Transverse colon (tissue), 4 donors: ENCODE measurements around the gene CSGALNACT2. TPM values are rescaled to one million over a fixed set of nuclear protein-coding genes. Genes with fewer than 3 reads are reported as not detected.

Experiments used
- DNase-seq: peaks from one replicate; pipeline ENCODE4 v3.0.0-alpha.2; 2019
- H3K27ac ChIP-seq, 4 donors: fragments of 200-600 bp; sonication (generic); 2 replicates each; pipeline ENCODE4 v1.5.1; 2016 to 2018; ENCODE audit warnings: inconsistent platforms in 4 of 4
- H3K27me3 ChIP-seq: fragments of 200-600 bp; sonication (generic); 2 replicates; pipeline ENCODE4 v1.5.1; 2017; ENCODE audit warnings: inconsistent platforms
- H3K36me3 ChIP-seq, 4 donors: fragments of 200-600 bp; sonication (generic); 2 replicates each; pipeline ENCODE4 v1.5.1; 2017 to 2019; ENCODE audit warnings: inconsistent platforms in 4 of 4
- H3K4me1 ChIP-seq, 4 donors: fragments of 200-600 bp; sonication (generic); 2 replicates each; pipeline ENCODE4 v1.5.1; 2017 to 2020; ENCODE audit warnings: inconsistent platforms in 4 of 4
- H3K4me3 ChIP-seq, 4 donors: fragments of 200-600 bp; sonication (generic); 1 replicate in 1 of 4; 2 replicates in 3 of 4; pipeline versions ENCODE4 v1.5.1 to v1.6.1; 2017 to 2019; ENCODE audit warnings: inconsistent platforms in 4 of 4
- H3K9me3 ChIP-seq, 2 donors: fragments of 200-600 bp; sonication (generic); 2 replicates each; pipeline ENCODE4 v1.5.1; 2017 to 2019; ENCODE audit warnings: inconsistent platforms in 2 of 2
- EP300 ChIP-seq: sonication (generic); formaldehyde crosslinking; IDR thresholded peaks from one replicate; pipeline ENCODE4 v1.6.1; 2017; ENCODE audit warnings: antibody characterized with exemption, low read depth
- POLR2A ChIP-seq: fragments of 450-650 bp; IDR thresholded peaks from one replicate; pipeline ENCODE4 v1.6.1; 2016; ENCODE audit warnings: antibody characterized with exemption, mild to moderate bottlenecking, moderate library complexity
- POLR2AphosphoS5 ChIP-seq, 3 donors: sonication (generic); formaldehyde crosslinking; IDR thresholded peaks; one replicate each; pipeline ENCODE4 v1.6.1; 2016; ENCODE audit warnings: antibody characterized with exemption in 3 of 3
- WGBS, 2 donors: methylation state at CpG; one replicate each; pipeline ENCODE4 v1.1.5; 2018; ENCODE audit warnings: low coverage in 1 of 2; 5-methylcytosine and 5-hydroxymethylcytosine counted together
- in situ Hi-C, 4 donors: fragments of 200-750 bp; cut with MboI; loops; one replicate each; pipeline versions ENCODE4 v1.15.0 to v1.15.1; 2017; ENCODE audit warnings: low sequenced_read_pairs in 3 of 4, low pct_ligation_motif_present in 1 of 4, low pct_unique_long_range_greater_than_20kb in 1 of 4
- intact Hi-C: fragments of 100-400 bp; cut with DNase I; formaldehyde crosslinking; loops from one replicate; pipeline ENCODE4 v1.15.1; 2023; ENCODE audit warnings: low total_unique reads
- total RNA-seq, 4 donors: library from RNA; depleted of rRNA; stranded (reverse); fragments of >200 nt; gene quantifications; one replicate each; pipeline ENCODE4 v1.1.0, GENCODE V29; 2016
- TF ChIP-seq, protein P1 (sequence below), 5 experiments: fragments of 200-600 bp in 3 of 5; fragments of 450-650 bp in 2 of 5; sonication (generic) in 3 of 5; IDR thresholded peaks; 1 replicate in 2 of 5; 2 replicates in 3 of 5; pipeline ENCODE4 v1.5.1; 2016 to 2017; ENCODE audit warnings: antibody characterized with exemption in 5 of 5, inconsistent platforms in 3 of 5, mild to moderate bottlenecking in 2 of 5, moderate library complexity in 1 of 5

Gene CSGALNACT2
- total RNA-seq, 4 donors from 2014 or later: 4.1 to 15.5 (median 10.9) TPM

- no peaks in the 10 kb centered on the region for H3K36me3 ChIP-seq
- no peak overlapping the region for H3K27ac ChIP-seq
- H3K9me3 ChIP-seq: no peaks in the 10 kb centered on the region
- no peak overlapping the region for H3K4me3 ChIP-seq
- H3K4me1 ChIP-seq: no peaks in the 10 kb centered on the region
- TF ChIP-seq POLR2AphosphoS5 (IDR thresholded peaks at IDR 0.05): no peak
- 79% methylated on average over 12 of the region's 13 CpGs; no CpG with 5 or more reads in 1 of the 2 donors for WGBS, 2 donors
- in situ Hi-C loops (no loop called here), intact Hi-C loops (no loop called here)
- no peaks in the 10 kb centered on the region for H3K27me3 ChIP-seq
- no peak for DNase-seq
These were observed 73.9 kb downstream of the CSGALNACT2 start for GRCh38 chr10:43212043-43212721.

DNA sequence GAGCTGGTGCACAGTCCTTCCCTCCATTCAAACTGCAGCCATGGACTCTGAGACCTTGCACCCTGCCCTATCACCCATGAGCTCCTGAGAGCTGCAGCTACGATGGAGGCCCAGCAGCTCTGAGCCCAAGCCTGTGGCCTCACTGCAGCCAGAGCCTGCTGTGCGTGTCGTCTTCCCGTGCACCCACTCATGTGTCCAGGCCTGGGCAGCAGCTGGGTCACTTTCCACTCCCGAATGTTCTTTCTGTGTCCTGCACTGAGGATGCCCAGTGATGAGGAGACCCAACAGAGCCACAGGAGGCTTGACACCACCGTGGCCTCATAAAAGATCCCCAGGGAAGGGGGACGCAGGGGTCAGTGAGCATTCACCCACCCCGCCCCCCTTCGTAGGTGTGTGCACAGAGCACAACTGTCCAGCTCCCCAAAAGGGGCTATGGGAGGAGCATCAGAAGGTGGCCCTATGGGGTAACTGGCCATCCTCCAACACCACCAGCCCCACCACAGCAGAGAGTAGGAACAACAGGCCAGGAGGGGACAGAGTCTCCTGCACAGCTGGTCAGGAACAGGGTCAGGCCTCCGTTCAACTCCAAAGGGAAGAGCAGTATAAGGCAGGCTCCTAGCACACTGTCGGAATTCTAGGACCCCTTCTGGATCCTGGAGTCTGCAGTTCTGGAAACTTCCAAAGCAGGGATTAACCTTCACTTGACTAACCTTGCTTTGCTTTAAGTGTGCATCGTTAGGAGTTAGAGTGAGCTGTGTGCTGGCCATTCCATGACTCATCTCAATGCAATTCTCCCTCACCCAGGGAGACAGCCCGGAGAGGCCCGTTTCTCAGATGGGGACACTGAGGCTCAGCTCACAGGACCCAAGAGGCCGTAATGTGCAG, 76.1 kb downstream of the CSGALNACT2 start:
- Histone ChIP-seq H3K27ac (no peak overlapping the region), H3K36me3 (no peaks in the 10 kb centered on the region), H3K4me3 (no peak overlapping the region), H3K27me3 (no peaks in the 10 kb centered on the region), H3K9me3 (no peaks in the 10 kb centered on the region), H3K4me1 (no peaks in the 10 kb centered on the region)
- TF ChIP-seq EP300: no peak
- no peak for TF ChIP-seq POLR2A
- no peak for TF ChIP-seq POLR2AphosphoS5 (IDR thresholded peaks at IDR 0.05)
- TF ChIP-seq, protein P1, sequence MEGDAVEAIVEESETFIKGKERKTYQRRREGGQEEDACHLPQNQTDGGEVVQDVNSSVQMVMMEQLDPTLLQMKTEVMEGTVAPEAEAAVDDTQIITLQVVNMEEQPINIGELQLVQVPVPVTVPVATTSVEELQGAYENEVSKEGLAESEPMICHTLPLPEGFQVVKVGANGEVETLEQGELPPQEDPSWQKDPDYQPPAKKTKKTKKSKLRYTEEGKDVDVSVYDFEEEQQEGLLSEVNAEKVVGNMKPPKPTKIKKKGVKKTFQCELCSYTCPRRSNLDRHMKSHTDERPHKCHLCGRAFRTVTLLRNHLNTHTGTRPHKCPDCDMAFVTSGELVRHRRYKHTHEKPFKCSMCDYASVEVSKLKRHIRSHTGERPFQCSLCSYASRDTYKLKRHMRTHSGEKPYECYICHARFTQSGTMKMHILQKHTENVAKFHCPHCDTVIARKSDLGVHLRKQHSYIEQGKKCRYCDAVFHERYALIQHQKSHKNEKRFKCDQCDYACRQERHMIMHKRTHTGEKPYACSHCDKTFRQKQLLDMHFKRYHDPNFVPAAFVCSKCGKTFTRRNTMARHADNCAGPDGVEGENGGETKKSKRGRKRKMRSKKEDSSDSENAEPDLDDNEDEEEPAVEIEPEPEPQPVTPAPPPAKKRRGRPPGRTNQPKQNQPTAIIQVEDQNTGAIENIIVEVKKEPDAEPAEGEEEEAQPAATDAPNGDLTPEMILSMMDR (IDR thresholded peaks at IDR 0.05): no peak
- in situ Hi-C loops: no loop called here
- no peak for DNase-seq
- WGBS, 2 donors: 92% methylated on average over 13 of the region's 15 CpGs; no CpG with 5 or more reads in 1 of the 2 donors
- intact Hi-C loops: no loop called here

- TF ChIP-seq, protein P1 (IDR thresholded peaks at IDR 0.05): no peak
- TF ChIP-seq POLR2AphosphoS5 (IDR thresholded peaks at IDR 0.05) (no peak), EP300 (no peak), POLR2A (no peak)
- no peaks in the 10 kb centered on the region for H3K27me3 ChIP-seq
- H3K4me3 ChIP-seq: no peak overlapping the region
- H3K4me1 ChIP-seq: no peaks in the 10 kb centered on the region
- no peak for DNase-seq
- in situ Hi-C loops (no loop called here), intact Hi-C loops (no loop called here)
- 53% methylated on average over 3 to 12 of the region's 12 CpGs for WGBS, 2 donors
- H3K27ac ChIP-seq: no peak overlapping the region
- no peaks in the 10 kb centered on the region for H3K36me3 ChIP-seq
- no peaks in the 10 kb centered on the region for H3K9me3 ChIP-seq
These were observed 76.8 kb downstream of the CSGALNACT2 start for GRCh38 chr10:43214956-43215561.

DNA sequence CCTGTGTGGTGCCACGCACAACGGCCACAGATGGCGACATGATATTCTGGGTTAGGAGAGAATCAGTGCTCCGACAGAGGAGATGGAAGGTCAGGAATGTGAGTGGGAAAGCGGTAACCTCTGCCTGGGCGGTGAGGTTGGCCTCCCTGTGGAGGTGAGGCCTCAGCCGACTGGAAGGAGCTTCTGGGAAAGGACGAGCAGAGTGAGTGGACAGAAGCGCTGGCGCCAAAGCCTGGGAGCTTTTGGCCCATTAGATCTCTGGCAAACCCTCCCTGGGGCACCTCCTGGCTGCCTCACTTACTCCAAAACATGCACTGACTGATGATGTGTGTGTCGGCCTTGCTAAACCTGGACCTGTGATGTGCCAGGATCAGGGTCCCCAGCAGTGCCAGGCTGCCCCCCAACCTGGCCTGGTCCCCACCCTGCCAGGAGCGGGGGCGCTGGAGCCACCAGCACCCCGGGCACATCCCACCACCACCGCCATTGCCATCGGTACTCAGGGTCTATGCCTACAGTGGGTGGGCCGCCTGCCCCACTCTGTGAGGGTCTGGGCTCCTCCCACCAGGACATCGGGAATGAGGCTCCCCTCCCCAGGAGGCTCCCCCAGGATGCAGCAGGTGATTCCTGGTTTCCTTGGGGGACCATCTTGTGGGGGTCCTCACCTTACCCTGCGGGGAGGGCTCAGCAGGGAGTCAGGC, 77.7 kb downstream of the CSGALNACT2 start:
- in situ Hi-C loops: no loop called here
- Histone ChIP-seq H3K4me3 (no peak overlapping the region), H3K9me3 (no peaks in the 10 kb centered on the region), H3K27me3 (peaks cover 2% of the 10 kb centered on the region), H3K4me1 (no peaks in the 10 kb centered on the region), H3K36me3 (no peaks in the 10 kb centered on the region), H3K27ac (no peak overlapping the region)
- no peak for DNase-seq
- WGBS, 2 donors: 81 to 92% methylated on average over 6 to 19 of the region's 19 CpGs
- no peak for TF ChIP-seq POLR2A
- TF ChIP-seq POLR2AphosphoS5 (IDR thresholded peaks at IDR 0.05): no peak
- TF ChIP-seq, protein P1 (IDR thresholded peaks at IDR 0.05): no peak
- TF ChIP-seq EP300: no peak
- intact Hi-C loops: no loop called here
